HL-60 (cell line): ENCODE results near the gene TET3.

ENCODE experiments used
- DNase-seq, 2 experiments: peaks; one replicate each; pipeline ENCODE4 v3.0.0-alpha.2; 2010 to 2020; ENCODE audit warnings: low read depth in 1 of 2, low spot score in 1 of 2
- H3K27ac ChIP-seq: fragments of 250-450 bp; sonication (Bioruptor Pico); replicated peaks from 2 replicates; pipeline ENCODE4 v1.5.1; 2020; ENCODE audit warnings: mild to moderate bottlenecking, moderate library complexity
- H3K27me3 ChIP-seq: fragments of 250-450 bp; sonication (Bioruptor Pico); 2 replicates; pipeline ENCODE4 v1.5.1; 2021; ENCODE audit warnings: mild to moderate bottlenecking, moderate library complexity; ENCODE audit not compliant: insufficient read depth, poor library complexity, severe bottlenecking
- H3K4me3 ChIP-seq: replicated peaks from 2 replicates; pipeline ENCODE4 v1.5.1; 2011; ENCODE audit warnings: mild to moderate bottlenecking, control low read depth, low read length; ENCODE audit not compliant: insufficient read depth
- GABPA ChIP-seq: IDR thresholded peaks from 2 replicates; pipeline ENCODE4 v1.6.1; 2012; ENCODE audit warnings: low read depth
- POLR2AphosphoS5 ChIP-seq: IDR thresholded peaks from 2 replicates; pipeline ENCODE4 v1.6.1; 2012; ENCODE audit warnings: low read depth
- SPI1 ChIP-seq: IDR thresholded peaks from 2 replicates; pipeline ENCODE4 v1.6.1; 2012; ENCODE audit warnings: low read depth, mild to moderate bottlenecking, borderline replicate concordance
- TF ChIP-seq, protein P1 (sequence below): IDR thresholded peaks from one replicate; pipeline ENCODE4 v1.5.1; 2011; ENCODE audit warnings: low read length, control low read depth, inconsistent platforms; ENCODE audit not compliant: insufficient read depth
- TF ChIP-seq, protein P2 (sequence below): IDR thresholded peaks from 2 replicates; pipeline ENCODE4 v1.6.1; 2012; ENCODE audit warnings: low read depth; ENCODE audit not compliant: insufficient replicate concordance

The TET3 gene

GRCh38 chr2:73994178-73994831 is 9.6 kb downstream of the TET3 start:
- TF ChIP-seq SPI1 (no peak), POLR2AphosphoS5 (no peak), GABPA (no peak)
- TF ChIP-seq, protein P1, sequence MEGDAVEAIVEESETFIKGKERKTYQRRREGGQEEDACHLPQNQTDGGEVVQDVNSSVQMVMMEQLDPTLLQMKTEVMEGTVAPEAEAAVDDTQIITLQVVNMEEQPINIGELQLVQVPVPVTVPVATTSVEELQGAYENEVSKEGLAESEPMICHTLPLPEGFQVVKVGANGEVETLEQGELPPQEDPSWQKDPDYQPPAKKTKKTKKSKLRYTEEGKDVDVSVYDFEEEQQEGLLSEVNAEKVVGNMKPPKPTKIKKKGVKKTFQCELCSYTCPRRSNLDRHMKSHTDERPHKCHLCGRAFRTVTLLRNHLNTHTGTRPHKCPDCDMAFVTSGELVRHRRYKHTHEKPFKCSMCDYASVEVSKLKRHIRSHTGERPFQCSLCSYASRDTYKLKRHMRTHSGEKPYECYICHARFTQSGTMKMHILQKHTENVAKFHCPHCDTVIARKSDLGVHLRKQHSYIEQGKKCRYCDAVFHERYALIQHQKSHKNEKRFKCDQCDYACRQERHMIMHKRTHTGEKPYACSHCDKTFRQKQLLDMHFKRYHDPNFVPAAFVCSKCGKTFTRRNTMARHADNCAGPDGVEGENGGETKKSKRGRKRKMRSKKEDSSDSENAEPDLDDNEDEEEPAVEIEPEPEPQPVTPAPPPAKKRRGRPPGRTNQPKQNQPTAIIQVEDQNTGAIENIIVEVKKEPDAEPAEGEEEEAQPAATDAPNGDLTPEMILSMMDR = no peak
- TF ChIP-seq, protein P2, sequence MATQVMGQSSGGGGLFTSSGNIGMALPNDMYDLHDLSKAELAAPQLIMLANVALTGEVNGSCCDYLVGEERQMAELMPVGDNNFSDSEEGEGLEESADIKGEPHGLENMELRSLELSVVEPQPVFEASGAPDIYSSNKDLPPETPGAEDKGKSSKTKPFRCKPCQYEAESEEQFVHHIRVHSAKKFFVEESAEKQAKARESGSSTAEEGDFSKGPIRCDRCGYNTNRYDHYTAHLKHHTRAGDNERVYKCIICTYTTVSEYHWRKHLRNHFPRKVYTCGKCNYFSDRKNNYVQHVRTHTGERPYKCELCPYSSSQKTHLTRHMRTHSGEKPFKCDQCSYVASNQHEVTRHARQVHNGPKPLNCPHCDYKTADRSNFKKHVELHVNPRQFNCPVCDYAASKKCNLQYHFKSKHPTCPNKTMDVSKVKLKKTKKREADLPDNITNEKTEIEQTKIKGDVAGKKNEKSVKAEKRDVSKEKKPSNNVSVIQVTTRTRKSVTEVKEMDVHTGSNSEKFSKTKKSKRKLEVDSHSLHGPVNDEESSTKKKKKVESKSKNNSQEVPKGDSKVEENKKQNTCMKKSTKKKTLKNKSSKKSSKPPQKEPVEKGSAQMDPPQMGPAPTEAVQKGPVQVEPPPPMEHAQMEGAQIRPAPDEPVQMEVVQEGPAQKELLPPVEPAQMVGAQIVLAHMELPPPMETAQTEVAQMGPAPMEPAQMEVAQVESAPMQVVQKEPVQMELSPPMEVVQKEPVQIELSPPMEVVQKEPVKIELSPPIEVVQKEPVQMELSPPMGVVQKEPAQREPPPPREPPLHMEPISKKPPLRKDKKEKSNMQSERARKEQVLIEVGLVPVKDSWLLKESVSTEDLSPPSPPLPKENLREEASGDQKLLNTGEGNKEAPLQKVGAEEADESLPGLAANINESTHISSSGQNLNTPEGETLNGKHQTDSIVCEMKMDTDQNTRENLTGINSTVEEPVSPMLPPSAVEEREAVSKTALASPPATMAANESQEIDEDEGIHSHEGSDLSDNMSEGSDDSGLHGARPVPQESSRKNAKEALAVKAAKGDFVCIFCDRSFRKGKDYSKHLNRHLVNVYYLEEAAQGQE = no peak
- H3K27ac ChIP-seq = no peak overlapping the region

DNA sequence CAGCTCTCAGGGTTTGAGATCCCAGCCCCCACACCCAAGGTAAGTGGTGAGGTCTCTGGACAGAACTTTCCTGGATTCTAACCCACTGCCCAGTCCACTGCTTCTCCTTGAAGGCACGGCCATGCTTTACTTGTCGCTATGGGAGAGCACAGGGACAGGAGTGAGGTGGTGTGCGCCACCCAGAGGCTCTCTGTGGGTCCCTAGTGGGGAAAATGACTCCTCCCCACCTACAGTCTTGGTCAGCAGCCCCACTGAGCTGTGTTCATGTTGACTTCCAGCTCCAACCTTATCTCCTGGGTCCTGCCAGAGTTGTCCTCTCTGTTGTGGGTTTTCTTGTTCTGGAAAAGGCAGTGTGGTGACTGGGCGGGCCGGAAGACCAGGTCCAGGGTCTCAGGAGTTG is 11.1 kb downstream of the TET3 start:
- Histone ChIP-seq H3K4me3 (no peak overlapping the region), H3K27me3 (no peaks in the 10 kb centered on the region), H3K27ac (no peak overlapping the region)
- TF ChIP-seq, protein P2 = no peak
- TF ChIP-seq GABPA (no peak), POLR2AphosphoS5 (no peak), SPI1 (no peak)
- TF ChIP-seq, protein P1 = no peak
- DNase-seq = no peak

More at GRCh38 chr2:73994178-73994831, 9.6 kb downstream of the TET3 start:
- H3K27me3 ChIP-seq = no peaks in the 10 kb centered on the region
- no peak for DNase-seq
- no peak overlapping the region for H3K4me3 ChIP-seq

DNA sequence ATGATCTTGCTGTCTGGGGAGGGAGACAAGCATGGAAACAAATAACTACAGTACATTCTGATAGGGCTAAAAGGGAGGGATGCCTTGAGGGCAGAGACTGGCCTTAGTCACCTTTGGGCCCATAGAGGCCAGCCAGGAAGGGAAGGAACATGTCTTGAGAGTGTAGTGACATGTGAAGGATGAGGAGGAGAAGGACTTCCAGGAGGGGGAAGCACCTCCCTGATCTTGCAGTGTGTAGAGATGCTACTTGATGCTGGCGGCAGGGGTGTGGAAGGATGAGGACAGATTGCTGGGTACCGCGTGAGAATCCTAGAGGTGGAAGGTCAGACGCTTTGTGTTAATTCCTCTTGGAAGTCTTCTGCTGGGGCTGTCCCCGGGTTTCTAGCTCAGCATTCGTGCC is 13.1 kb downstream of the TET3 start:
- Histone ChIP-seq H3K27me3 (no peaks in the 10 kb centered on the region), H3K27ac (no peak overlapping the region), H3K4me3 (no peak overlapping the region)
- TF ChIP-seq, protein P1 = no peak
- TF ChIP-seq POLR2AphosphoS5 (no peak), SPI1 (no peak), GABPA (no peak)
- TF ChIP-seq, protein P2 = no peak
- DNase-seq = no peak
